HEK293T (cell line): Measurements from ENCODE around the gene DCP2.

Experiments
- CTCF ChIA-PET: fragments of 350-600 bp; formaldehyde crosslinking; extraction: SDS; loops from one replicate; lab custom pipeline; 2021; ENCODE audit warnings: antibody characterized with exemption, inconsistent platforms; lab: Yijun Ruan, JAX
- POLR2A ChIA-PET: fragments of 350-600 bp; formaldehyde crosslinking; extraction: SDS; loops from one replicate; lab custom pipeline; 2020; ENCODE audit warnings: antibody characterized with exemption, inconsistent platforms; lab: Yijun Ruan, JAX
- DNase-seq: peaks from one replicate; pipeline ENCODE4 v3.0.0; 2012; ENCODE audit warnings: mixed read lengths; ENCODE audit errors: extremely low spot score
- ARNT ChIP-seq: fragments of 450-650 bp; IDR thresholded peaks from 2 replicates; pipeline ENCODE4 v1.6.1; 2017; ENCODE audit warnings: mild to moderate bottlenecking
- BHLHE40 ChIP-seq: fragments of 450-650 bp; IDR thresholded peaks from 2 replicates; pipeline ENCODE4 v1.6.1; 2016; ENCODE audit warnings: mild to moderate bottlenecking, moderate library complexity, borderline replicate concordance
- CTBP1 ChIP-seq: fragments of 450-650 bp; IDR thresholded peaks from 2 replicates; pipeline ENCODE4 v1.6.1; 2016; ENCODE audit warnings: borderline replicate concordance
- ELF4 ChIP-seq: fragments of 450-650 bp; IDR thresholded peaks from 2 replicates; pipeline ENCODE4 v1.6.1; 2017; ENCODE audit warnings: antibody characterized with exemption
- FOXA1 ChIP-seq: fragments of 450-650 bp; IDR thresholded peaks from 2 replicates; pipeline ENCODE4 v1.6.1; 2016; ENCODE audit warnings: mild to moderate bottlenecking
- FOXK2 ChIP-seq: fragments of 450-650 bp; IDR thresholded peaks from 2 replicates; pipeline ENCODE4 v1.6.1; 2016; ENCODE audit warnings: mild to moderate bottlenecking
- FOXM1 ChIP-seq: fragments of 450-650 bp; IDR thresholded peaks from 2 replicates; pipeline ENCODE4 v1.6.1; 2017; ENCODE audit warnings: mild to moderate bottlenecking, borderline replicate concordance
- HDGF ChIP-seq: fragments of 450-650 bp; IDR thresholded peaks from 2 replicates; pipeline ENCODE4 v1.6.1; 2017; ENCODE audit warnings: antibody characterized with exemption, borderline replicate concordance
- L3MBTL2 ChIP-seq: fragments of 450-650 bp; conservative IDR thresholded peaks from 2 replicates; pipeline ENCODE4 v1.6.1; 2016; ENCODE audit warnings: mild to moderate bottlenecking
- LEF1 ChIP-seq: fragments of 450-650 bp; IDR thresholded peaks from 2 replicates; pipeline ENCODE4 v1.6.1; 2017; ENCODE audit warnings: mild to moderate bottlenecking, borderline replicate concordance
- NFRKB ChIP-seq: fragments of 450-650 bp; IDR thresholded peaks from 2 replicates; pipeline ENCODE4 v1.6.1; 2016; ENCODE audit warnings: mild to moderate bottlenecking, moderate library complexity
- PKNOX1 ChIP-seq: fragments of 450-650 bp; IDR thresholded peaks from 2 replicates; pipeline ENCODE4 v1.6.1; 2016
- SP1 ChIP-seq: fragments of 450-650 bp; IDR thresholded peaks from 2 replicates; pipeline ENCODE4 v1.6.1; 2017
- SUZ12 ChIP-seq: fragments of 450-650 bp; IDR thresholded peaks from 2 replicates; pipeline ENCODE4 v1.6.1; 2016; ENCODE audit warnings: mild to moderate bottlenecking
- TARDBP ChIP-seq: fragments of 450-650 bp; IDR thresholded peaks from 2 replicates; pipeline ENCODE4 v1.6.1; 2016
- ZNF384 ChIP-seq: fragments of 450-650 bp; IDR thresholded peaks from 2 replicates; pipeline ENCODE4 v1.6.1; 2016

The DCP2 gene

GRCh38 chr5:112986224-112986623 lies 9.6 kb downstream of the DCP2 start:
- DNase-seq, result no peak
- POLR2A ChIA-PET, result interaction anchor here (2.2 kb wide), 1 partner anchor 10 kb away, joined by 20 read pairs; the partner anchor contains the start of gene DCP2
- CTCF ChIA-PET, result interaction anchor here (0.6 to 4.2 kb wide), 2 partner anchors 9 to 393 kb away, joined by 3 to 33 read pairs; no protein-coding TSS in a partner anchor

GRCh38 chr5:112995764-112996618 lies 19.4 kb downstream of the DCP2 start:
- TF ChIP-seq SP1, result no peak
- TF ChIP-seq FOXK2, result no peak
- no peak for TF ChIP-seq LEF1
- no peak for TF ChIP-seq L3MBTL2
- TF ChIP-seq CTBP1, result no peak
- TF ChIP-seq FOXM1, result no peak
- TF ChIP-seq TARDBP, result no peak
- TF ChIP-seq NFRKB, result no peak
- TF ChIP-seq BHLHE40, result no peak
- peak; percentile 70 for DNase-seq
- ChIA-PET CTCF (interaction anchor here (0.6 to 2.8 kb wide), 24 partner anchors 10 to 615 kb away, joined by 3 to 33 read pairs (median 4); partner anchors contain the start of genes DCP2 and YTHDC2), POLR2A (interaction anchor here (1.5 kb wide), 1 partner anchor 20 kb away, joined by 9 read pairs; the partner anchor contains the start of gene DCP2)

More at GRCh38 chr5:112986224-112986623, 9.6 kb downstream of the DCP2 start:
- TF ChIP-seq FOXM1 (no peak), ELF4 (no peak), L3MBTL2 (no peak)

GRCh38 chr5:112996830-112997374 lies 20.3 kb downstream of the DCP2 start:
- CTCF ChIA-PET, result interaction anchor here (0.6 to 2.8 kb wide), 16 partner anchors 11 to 611 kb away, joined by 3 to 33 read pairs (median 5); partner anchors contain the start of genes DCP2 and YTHDC2
- POLR2A ChIA-PET, result no interaction called here
- no peak for DNase-seq
- TF ChIP-seq LEF1, result no peak
- no peak for TF ChIP-seq SUZ12
- no peak for TF ChIP-seq HDGF
- TF ChIP-seq NFRKB, result no peak
- TF ChIP-seq FOXA1, result no peak
- TF ChIP-seq L3MBTL2, result no peak
- TF ChIP-seq SP1, result no peak
- no peak for TF ChIP-seq BHLHE40
- TF ChIP-seq ZNF384, result no peak
- no peak for TF ChIP-seq FOXM1

GRCh38 chr5:112998296-112998695 lies 21.7 kb downstream of the DCP2 start:
- ChIA-PET CTCF (interaction anchor here (0.9 kb wide), 1 partner anchor 11 kb away, joined by 10 read pairs; no protein-coding TSS in a partner anchor), POLR2A (interaction anchor here (1.6 kb wide), 1 partner anchor 22 kb away, joined by 4 read pairs; the partner anchor contains the start of gene DCP2)
- no peak for DNase-seq
- TF ChIP-seq LEF1, result no peak

- ChIA-PET CTCF (no interaction called here), POLR2A (no interaction called here)
- DNase-seq, result no peak
- no peak for TF ChIP-seq ZNF384
- no peak for TF ChIP-seq SUZ12
- no peak for TF ChIP-seq NFRKB
- TF ChIP-seq LEF1, result no peak
Measured at GRCh38 chr5:113000466-113000865, 23.9 kb downstream of the DCP2 start.

- TF ChIP-seq ARNT (no peak), PKNOX1 (no peak), CTBP1 (no peak), L3MBTL2 (no peak), LEF1 (no peak), NFRKB (no peak), BHLHE40 (no peak), FOXM1 (no peak), HDGF (no peak), FOXA1 (no peak), ZNF384 (no peak)
- ChIA-PET CTCF (interaction anchor here (0.6 kb wide), 1 partner anchor 389 kb away, joined by 3 read pairs; no protein-coding TSS in a partner anchor), POLR2A (no interaction called here)
- DNase-seq, result no peak
Measured at GRCh38 chr5:113002423-113002822, 25.8 kb downstream of the DCP2 start.

- TF ChIP-seq L3MBTL2 (no peak), FOXM1 (no peak), SUZ12 (no peak), LEF1 (no peak), CTBP1 (no peak), TARDBP (no peak), ZNF384 (no peak), BHLHE40 (no peak), HDGF (no peak), FOXK2 (no peak), ARNT (no peak), FOXA1 (no peak), NFRKB (no peak), ELF4 (no peak), PKNOX1 (no peak)
- CTCF ChIA-PET, result interaction anchor here (0.6 to 1.0 kb wide), 2 partner anchors 9 to 510 kb away, joined by 3 to 7 read pairs; partner anchors contain the start of gene YTHDC2
- DNase-seq, result no peak
- POLR2A ChIA-PET, result no interaction called here
Measured at GRCh38 chr5:113003763-113004162, 27.2 kb downstream of the DCP2 start.
